OCI-LY7 (cell line): ENCODE data around the gene C19orf25. TPM values are rescaled to one million over a fixed set of nuclear protein-coding genes. Genes with fewer than 3 reads are reported as not detected.

ENCODE experiments used
- BruUV-seq: library from RNA; stranded (reverse); fragments of 400-500 nt; replicated peaks from 2 replicates; lab custom pipeline; 2021; lab: Mats Ljungman, UMichigan
- CTCF ChIA-PET: fragments of 300-600 bp; sonication (Branson Sonifier 250); formaldehyde crosslinking; loops from one replicate; lab custom pipeline; 2022; ENCODE audit warnings: antibody characterized with exemption; ENCODE audit not compliant: unreplicated experiment; lab: Charles Lee
- POLR2A ChIA-PET: fragments of 300-600 bp; sonication (Branson Sonifier 250); formaldehyde crosslinking; loops from one replicate; lab custom pipeline; 2022; ENCODE audit warnings: antibody characterized with exemption; lab: Charles Lee
- DNase-seq: peaks from one replicate; pipeline ENCODE4 v3.0.0-alpha.2; 2015; ENCODE audit warnings: low spot score
- H2AFZ ChIP-seq: fragments of 200-600 bp; sonication (generic), shearing (Covaris generic); 2 replicates; pipeline ENCODE4 v1.6.1; 2014; ENCODE audit warnings: mild to moderate bottlenecking, antibody characterized with exemption, low read length, moderate library complexity
- H3K27ac ChIP-seq: fragments of 200-600 bp; sonication (generic); 2 replicates; pipeline ENCODE4 v1.5.1; 2014; ENCODE audit warnings: mixed run types, low read depth, mild to moderate bottlenecking, moderate library complexity, low read length, inconsistent platforms; ENCODE audit not compliant: poor library complexity, severe bottlenecking
- H3K36me3 ChIP-seq: fragments of 200-600 bp; sonication (generic); 2 replicates; pipeline ENCODE4 v1.6.1; 2014; ENCODE audit warnings: mild to moderate bottlenecking, antibody characterized with exemption, low read length, moderate library complexity, mixed read lengths; ENCODE audit not compliant: insufficient read depth
- H3K4me1 ChIP-seq: fragments of 200-600 bp; sonication (generic); 2 replicates; pipeline ENCODE4 v1.5.1; 2014; ENCODE audit warnings: mild to moderate bottlenecking, low read length; ENCODE audit not compliant: insufficient read depth, poor library complexity, severe bottlenecking
- H3K4me2 ChIP-seq: fragments of 200-600 bp; sonication (generic); 2 replicates; pipeline ENCODE4 v1.6.1; 2014; ENCODE audit warnings: mild to moderate bottlenecking, low read length
- H3K4me3 ChIP-seq: fragments of 200-600 bp; sonication (generic); 2 replicates; pipeline ENCODE4 v1.5.1; 2014; ENCODE audit warnings: mild to moderate bottlenecking, low read depth, low read length; ENCODE audit not compliant: poor library complexity, severe bottlenecking
- H3K79me2 ChIP-seq: fragments of 200-600 bp; sonication (generic); 2 replicates; pipeline ENCODE4 v1.6.1; 2016; ENCODE audit warnings: low read depth, mild to moderate bottlenecking, low read length, moderate library complexity, mixed read lengths; ENCODE audit not compliant: insufficient read depth
- H3K9me2 ChIP-seq: fragments of 200-600 bp; sonication (generic); 2 replicates; pipeline ENCODE4 v1.6.1; 2016; ENCODE audit warnings: mild to moderate bottlenecking, low read length, mixed read lengths; ENCODE audit not compliant: insufficient read depth
- H3K9me3 ChIP-seq: fragments of 200-600 bp; sonication (generic); 2 replicates; pipeline ENCODE4 v1.6.1; 2014; ENCODE audit warnings: mild to moderate bottlenecking, mixed run types, low read length, mixed read lengths
- H4K20me1 ChIP-seq: fragments of 200-600 bp; sonication (generic); 2 replicates; pipeline ENCODE4 v1.6.1; 2014; ENCODE audit warnings: mild to moderate bottlenecking, antibody characterized with exemption, low read length, moderate library complexity, mixed read lengths; ENCODE audit not compliant: insufficient read depth
- CTCF ChIP-seq: fragments of 200-600 bp; sonication (generic); conservative IDR thresholded peaks from 2 replicates; pipeline ENCODE4 v1.5.1; 2014; ENCODE audit warnings: mild to moderate bottlenecking, antibody characterized with exemption, low read length, moderate library complexity, mixed read lengths
- EZH2phosphoT487 ChIP-seq: fragments of 200-600 bp; sonication (generic); IDR thresholded peaks from 2 replicates; pipeline ENCODE4 v1.6.1; 2018; ENCODE audit warnings: low read depth, borderline replicate concordance, mild to moderate bottlenecking, mixed run types, antibody characterized with exemption, low read length, moderate library complexity, mixed read lengths
- intact Hi-C: fragments of 100-400 bp; cut with micrococcal nuclease; formaldehyde crosslinking; loops from one replicate; pipeline ENCODE4 v1.10.0; 2022; ENCODE audit not compliant: unreplicated experiment
- total RNA-seq, 2 experiments: library from RNA; depleted of rRNA in 1 of 2; stranded (reverse); fragments of >200 nt in 1 of 2; shearing (Covaris generic) in 1 of 2; gene quantifications; 2 replicates each; pipeline ENCODE4 v1.2.3, GENCODE V29; 2014 to 2022

The C19orf25 gene
- total RNA-seq, 2 experiments from 2014 or later: 45.6 to 58.6 TPM

- Histone ChIP-seq H3K79me2 (no peaks in the 10 kb centered on the region), H4K20me1 (no peaks in the 10 kb centered on the region; the same call in 1 of the 2 replicates), H3K4me3 (peak within 1 kb of the TSS; percentile 46), H3K27ac (no peak within 1 kb of the TSS), H3K4me2 (peak within 1 kb of the TSS; percentile 62), H3K4me1 (peaks cover 31% of the 10 kb centered on the region), H3K9me2 (no peaks in the 10 kb centered on the region), H3K36me3 (no peaks in the 10 kb centered on the region), H3K9me3 (no peaks in the 10 kb centered on the region), H2AFZ (peak within 1 kb of the TSS; percentile 8; the same call in 1 of the 2 replicates)
- peak; percentile 75 for DNase-seq
- BruUV-seq: no TSS peak
- CTCF ChIA-PET: no interaction called here
- POLR2A ChIA-PET: no interaction called here
- TF ChIP-seq CTCF (no peak), EZH2phosphoT487 (no peak)
- intact Hi-C loops: no loop called here
Observed at GRCh38 chr19:1449467-1450442, 29.3 kb downstream of the C19orf25 start, which contains the start of gene APC2. Gene APC2 (plus strand): TSS chr19:1450121. CDS start chr19:1453002, 2,881 bp downstream.

GRCh38 chr19:1447944-1448343, 31.1 kb downstream of the C19orf25 start:
- intact Hi-C loops: no loop called here
- Histone ChIP-seq H2AFZ (no peak overlapping the region), H3K4me1 (peaks cover 31% of the 10 kb centered on the region), H3K9me2 (no peaks in the 10 kb centered on the region), H3K4me2 (no peak overlapping the region), H4K20me1 (no peaks in the 10 kb centered on the region; the same call in 1 of the 2 replicates), H3K36me3 (peaks cover 5% of the 10 kb centered on the region), H3K9me3 (no peaks in the 10 kb centered on the region), H3K27ac (no peak overlapping the region), H3K79me2 (no peaks in the 10 kb centered on the region), H3K4me3 (no peak overlapping the region)
- no TSS peak for BruUV-seq
- POLR2A ChIA-PET: no interaction called here
- no peak for TF ChIP-seq CTCF
- TF ChIP-seq EZH2phosphoT487: no peak
- CTCF ChIA-PET: no interaction called here
- DNase-seq: no peak

GRCh38 chr19:1447504-1447903, 31.5 kb downstream of the C19orf25 start:
- DNase-seq: no peak
- intact Hi-C loops: no loop called here
- H3K36me3 ChIP-seq: peaks cover 10% of the 10 kb centered on the region
- H3K9me3 ChIP-seq: no peaks in the 10 kb centered on the region
- no TSS peak for BruUV-seq
- H3K79me2 ChIP-seq: no peaks in the 10 kb centered on the region
- H3K9me2 ChIP-seq: no peaks in the 10 kb centered on the region
- no peaks in the 10 kb centered on the region; the same call in 1 of the 2 replicates for H4K20me1 ChIP-seq
- no peak overlapping the region for H3K4me2 ChIP-seq
- H3K27ac ChIP-seq: no peak overlapping the region
- TF ChIP-seq CTCF: no peak
- no peak for TF ChIP-seq EZH2phosphoT487
- no peak overlapping the region for H3K4me3 ChIP-seq
- H2AFZ ChIP-seq: no peak overlapping the region
- peaks cover 31% of the 10 kb centered on the region for H3K4me1 ChIP-seq
- ChIA-PET POLR2A (no interaction called here), CTCF (no interaction called here)
